H9 (cell line): ENCODE results near the gene ITGA8. TPM values are rescaled to one million over a fixed set of nuclear protein-coding genes. Genes with fewer than 3 reads are reported as not detected.

Experiments
- DNase-seq: peaks from one replicate; pipeline ENCODE4 v3.0.0-alpha.2; 2017
- H2AFZ ChIP-seq: one replicate; pipeline ENCODE4 v1.6.1; 2013; ENCODE audit warnings: mild to moderate bottlenecking, low read length, control low read depth, moderate library complexity
- H2AK5ac ChIP-seq: 2 replicates; pipeline ENCODE4 v1.6.1; 2013; ENCODE audit warnings: low read length, control low read depth, mixed read lengths; ENCODE audit not compliant: insufficient read length
- H2BK120ac ChIP-seq: one replicate; pipeline ENCODE4 v1.6.1; 2013; ENCODE audit warnings: low read depth, mild to moderate bottlenecking, low read length, control low read depth, inconsistent platforms; ENCODE audit not compliant: poor library complexity, severe bottlenecking
- H2BK12ac ChIP-seq: 2 replicates; pipeline ENCODE4 v1.6.1; 2013; ENCODE audit warnings: low read length, control low read depth, mixed read lengths, low read depth; ENCODE audit not compliant: insufficient read length
- H2BK15ac ChIP-seq: 2 replicates; pipeline ENCODE4 v1.6.1; 2013; ENCODE audit warnings: low read depth, low read length, control low read depth
- H2BK20ac ChIP-seq: one replicate; pipeline ENCODE4 v1.6.1; 2013; ENCODE audit warnings: low read depth, mild to moderate bottlenecking, low read length, control low read depth, inconsistent platforms; ENCODE audit not compliant: poor library complexity, severe bottlenecking
- H2BK5ac ChIP-seq: 2 replicates; pipeline ENCODE4 v1.6.1; 2013; ENCODE audit warnings: low read length, control low read depth, mixed read lengths; ENCODE audit not compliant: insufficient read length
- H3K14ac ChIP-seq: 2 replicates; pipeline ENCODE4 v1.6.1; 2013; ENCODE audit warnings: low read length, control low read depth; ENCODE audit not compliant: insufficient read depth
- H3K18ac ChIP-seq: 2 replicates; pipeline ENCODE4 v1.6.1; 2013; ENCODE audit warnings: low read depth, mild to moderate bottlenecking, mixed read lengths, low read length, control low read depth; ENCODE audit not compliant: insufficient read length
- H3K23ac ChIP-seq: 2 replicates; pipeline ENCODE4 v1.6.1; 2013; ENCODE audit warnings: low read length, control low read depth, mixed read lengths, low read depth; ENCODE audit not compliant: insufficient read length
- H3K23me2 ChIP-seq: 2 replicates; pipeline ENCODE4 v1.6.1; 2013; ENCODE audit warnings: low read depth, mild to moderate bottlenecking, mixed read lengths, low read length, control low read depth; ENCODE audit not compliant: insufficient read length, poor library complexity, severe bottlenecking
- H3K27ac ChIP-seq: 2 replicates; pipeline ENCODE4 v1.5.1; 2013; ENCODE audit warnings: low read length, control low read depth, mixed read lengths, low read depth; ENCODE audit not compliant: insufficient read length
- H3K27me3 ChIP-seq: 2 replicates; pipeline ENCODE4 v1.6.1; 2013; ENCODE audit warnings: low read length, control low read depth, inconsistent platforms; ENCODE audit not compliant: insufficient read depth
- H3K4ac ChIP-seq: 2 replicates; pipeline ENCODE4 v1.6.1; 2013; ENCODE audit warnings: low read depth, mild to moderate bottlenecking, control low read depth, inconsistent platforms, low read length, moderate library complexity
- H3K4me1 ChIP-seq: 2 replicates; pipeline ENCODE4 v1.6.1; 2013; ENCODE audit warnings: low read length, control low read depth, inconsistent platforms; ENCODE audit not compliant: insufficient read depth
- H3K4me2 ChIP-seq: 2 replicates; pipeline ENCODE4 v1.6.1; 2013; ENCODE audit warnings: low read length, control low read depth, mixed read lengths; ENCODE audit not compliant: insufficient read length, insufficient read depth
- H3K56ac ChIP-seq: 2 replicates; pipeline ENCODE4 v1.6.1; 2013; ENCODE audit warnings: low read depth, mild to moderate bottlenecking, mixed read lengths, low read length, control low read depth; ENCODE audit not compliant: insufficient read length
- H3K79me1 ChIP-seq: 2 replicates; pipeline ENCODE4 v1.6.1; 2013; ENCODE audit warnings: low read depth, mild to moderate bottlenecking, moderate library complexity, low read length, control low read depth, inconsistent platforms; ENCODE audit not compliant: insufficient read depth, poor library complexity, severe bottlenecking
- H3K79me2 ChIP-seq: 2 replicates; pipeline ENCODE4 v1.6.1; 2013; ENCODE audit warnings: low read length, control low read depth, inconsistent platforms; ENCODE audit not compliant: insufficient read depth
- H3K9ac ChIP-seq: 2 replicates; pipeline ENCODE4 v1.6.1; 2013; ENCODE audit warnings: low read length, control low read depth, mixed read lengths; ENCODE audit not compliant: insufficient read length; ENCODE audit errors: extremely low read depth
- H3K9me3 ChIP-seq: one replicate; pipeline ENCODE4 v1.6.1; 2013; ENCODE audit warnings: low read depth, low read length, inconsistent platforms; ENCODE audit not compliant: control insufficient read depth
- H3T11ph ChIP-seq: one replicate; pipeline ENCODE4 v1.6.1; 2013; ENCODE audit warnings: mild to moderate bottlenecking, low read length, control low read depth, inconsistent platforms
- H4K20me1 ChIP-seq: one replicate; pipeline ENCODE4 v1.6.1; 2013; ENCODE audit not compliant: control insufficient read depth, insufficient read length, insufficient read depth
- H4K5ac ChIP-seq: 2 replicates; pipeline ENCODE4 v1.6.1; 2013; ENCODE audit warnings: low read depth, mild to moderate bottlenecking, mixed read lengths, low read length, control low read depth; ENCODE audit not compliant: insufficient read length
- H4K8ac ChIP-seq: replicated peaks from 2 replicates; pipeline ENCODE4 v1.6.1; 2013; ENCODE audit warnings: low read length, control low read depth, mixed read lengths, low read depth; ENCODE audit not compliant: insufficient read length
- H4K91ac ChIP-seq: 2 replicates; pipeline ENCODE4 v1.6.1; 2013; ENCODE audit warnings: low read depth, mild to moderate bottlenecking, moderate library complexity, mixed read lengths, low read length, control low read depth; ENCODE audit not compliant: insufficient read length
- H3K27ac Mint-ChIP-seq, 3 experiments: 2 replicates in 2 of 3; 3 replicates in 1 of 3; pipeline ENCODE4 v1.8.0; 2020 to 2021; ENCODE audit warnings: mixed read lengths in 3 of 3, mild to moderate bottlenecking in 1 of 3, moderate library complexity in 1 of 3
- H3K27me3 Mint-ChIP-seq: 2 replicates; pipeline ENCODE4 v1.8.0; 2021; ENCODE audit warnings: low read depth, mild to moderate bottlenecking, moderate library complexity, mixed read lengths
- H3K36me3 Mint-ChIP-seq, 3 experiments: 2 replicates in 2 of 3; 3 replicates in 1 of 3; pipeline ENCODE4 v1.8.0; 2020 to 2021; ENCODE audit warnings: low read depth in 3 of 3, mixed read lengths in 3 of 3; ENCODE audit not compliant: insufficient read depth in 1 of 3
- H3K4me1 Mint-ChIP-seq, 2 experiments: 2 replicates each; pipeline ENCODE4 v1.8.0; 2020; ENCODE audit warnings: mixed read lengths in 2 of 2
- H3K4me3 Mint-ChIP-seq, 2 experiments: 2 replicates in 1 of 2; 3 replicates in 1 of 2; pipeline ENCODE4 v1.8.0; 2020 to 2021; ENCODE audit warnings: mild to moderate bottlenecking in 2 of 2, mixed read lengths in 2 of 2, moderate library complexity in 1 of 2
- H3K9me3 Mint-ChIP-seq, 2 experiments: 2 replicates in 1 of 2; 3 replicates in 1 of 2; pipeline ENCODE4 v1.8.0; 2020; ENCODE audit warnings: mild to moderate bottlenecking in 2 of 2, mixed read lengths in 2 of 2, moderate library complexity in 1 of 2
- CTCF ChIP-seq: fragments of 200-600 bp; sonication (generic); conservative IDR thresholded peaks from 3 replicates; pipeline ENCODE4 v1.8.0; 2021; ENCODE audit warnings: antibody characterized with exemption, mild to moderate bottlenecking
- WGBS: extraction: QIAGEN DNeasy Blood & Tissue Kit; methylation state at CpG from one replicate; pipeline ENCODE4 v1.1.7; 2013; ENCODE audit warnings: missing lambda C conversion rate, low lambda C conversion rate, mixed read lengths; ENCODE audit not compliant: insufficient read length; ENCODE audit errors: extremely low coverage; 5-methylcytosine and 5-hydroxymethylcytosine counted together
- total RNA-seq: library from RNA; stranded (reverse); gene quantifications from 2 replicates; pipeline ENCODE4 v1.2.1, GENCODE V29; 2021

The ITGA8 gene
- total RNA-seq, 1 experiment from 2014 or later, result not detected

GRCh38 chr10:15714847-15715246 lies 4.9 kb downstream of the ITGA8 start:
- H3K9ac ChIP-seq, result no peak overlapping the region
- H3K18ac ChIP-seq, result no peak overlapping the region
- TF ChIP-seq CTCF, result no peak
- no peak overlapping the region for H3T11ph ChIP-seq
- no peak overlapping the region for H4K8ac ChIP-seq
- H4K91ac ChIP-seq, result no peak overlapping the region
- no CpG with 5 or more reads among the region's 5 CpGs for WGBS
- no peak overlapping the region for H2BK15ac ChIP-seq
- no peak overlapping the region for H2BK120ac ChIP-seq
- H3K4me3 Mint-ChIP-seq, result no peak overlapping the region
- H3K56ac ChIP-seq, result no peak overlapping the region
- H3K36me3 Mint-ChIP-seq, result peaks cover 0 to 2% (median 0%) of the 10 kb centered on the region in 3 experiments; a peak in 1 of 7 replicates
- H2AK5ac ChIP-seq, result no peak overlapping the region
- no peak overlapping the region for H2BK5ac ChIP-seq
- peaks cover 10% of the 10 kb centered on the region for H3K23me2 ChIP-seq
- no peaks in the 10 kb centered on the region for H4K20me1 ChIP-seq
- no peak for DNase-seq
- no peak overlapping the region for H2AFZ ChIP-seq
- H3K4me1 Mint-ChIP-seq, result peaks cover 9 to 10% of the 10 kb centered on the region in 2 experiments
- no peaks in the 10 kb centered on the region for H3K9me3 Mint-ChIP-seq
- H3K4me1 ChIP-seq, result no peaks in the 10 kb centered on the region
- H3K79me1 ChIP-seq, result no peaks in the 10 kb centered on the region
- H3K27ac Mint-ChIP-seq, result no peak overlapping the region
- H3K4ac ChIP-seq, result no peak overlapping the region
- no peak overlapping the region for H3K14ac ChIP-seq
- H3K4me2 ChIP-seq, result no peak overlapping the region
- peaks cover 56% of the 10 kb centered on the region for H3K27me3 Mint-ChIP-seq
- H4K5ac ChIP-seq, result no peak overlapping the region
- no peaks in the 10 kb centered on the region for H3K79me2 ChIP-seq
- H3K27me3 ChIP-seq, result peaks cover 16% of the 10 kb centered on the region
- no peak overlapping the region for H2BK12ac ChIP-seq
- H3K27ac ChIP-seq, result no peak overlapping the region
- no peaks in the 10 kb centered on the region for H3K9me3 ChIP-seq
- no peak overlapping the region for H3K23ac ChIP-seq
- H2BK20ac ChIP-seq, result no peak overlapping the region
